Epithelial cell of prostate (primary cell): ENCODE measurements around the gene TBC1D22A.

Experiments
- DNase-seq: peaks from one replicate; pipeline ENCODE4 v3.0.0-alpha.2; 2011; ENCODE audit warnings: low read depth, low spot score
- H3K27ac ChIP-seq: fragments of 450-650 bp; 2 replicates; pipeline ENCODE4 v1.5.1; 2017; ENCODE audit warnings: mild to moderate bottlenecking

Gene TBC1D22A

GRCh38 chr22:47098121-47098520, 335.7 kb downstream of the TBC1D22A start:
- H3K27ac ChIP-seq: no peak overlapping the region
- no peak for DNase-seq

- DNase-seq: no peak
- H3K27ac ChIP-seq: no peak overlapping the region
Observed at GRCh38 chr22:47098554-47098953, 336.1 kb downstream of the TBC1D22A start.

- no peak for DNase-seq
- no peak overlapping the region for H3K27ac ChIP-seq
Observed at GRCh38 chr22:47100019-47100418, 337.6 kb downstream of the TBC1D22A start.

GRCh38 chr22:47100646-47101200, 338.3 kb downstream of the TBC1D22A start:
- H3K27ac ChIP-seq: no peak overlapping the region
- no peak for DNase-seq

GRCh38 chr22:47101321-47101885, 339.0 kb downstream of the TBC1D22A start:
- no peak overlapping the region for H3K27ac ChIP-seq
- DNase-seq: no peak

- DNase-seq: no peak
- H3K27ac ChIP-seq: no peak overlapping the region
Observed at GRCh38 chr22:47102081-47102480, 339.6 kb downstream of the TBC1D22A start.

- H3K27ac ChIP-seq: no peak overlapping the region
- no peak for DNase-seq
Observed at GRCh38 chr22:47102648-47103047, 340.2 kb downstream of the TBC1D22A start.

- no peak for DNase-seq
- H3K27ac ChIP-seq: no peak overlapping the region
Observed at GRCh38 chr22:47105085-47105484, 342.6 kb downstream of the TBC1D22A start.

- H3K27ac ChIP-seq: peak overlapping the region; percentile 40
- DNase-seq: no peak
Observed at GRCh38 chr22:47106806-47107205, 344.4 kb downstream of the TBC1D22A start.

GRCh38 chr22:47107431-47107830, 345.0 kb downstream of the TBC1D22A start:
- DNase-seq: peak; percentile 12
- H3K27ac ChIP-seq: peak overlapping the region; percentile 40

GRCh38 chr22:47110817-47111443, 348.5 kb downstream of the TBC1D22A start:
- DNase-seq: no peak
- H3K27ac ChIP-seq: no peak overlapping the region

GRCh38 chr22:47111626-47112581, 349.5 kb downstream of the TBC1D22A start:
- no peak overlapping the region for H3K27ac ChIP-seq
- no peak for DNase-seq

- no peak overlapping the region for H3K27ac ChIP-seq
- DNase-seq: no peak
Observed at GRCh38 chr22:47112582-47112965, 350.1 kb downstream of the TBC1D22A start.

GRCh38 chr22:47112994-47113852, 350.8 kb downstream of the TBC1D22A start:
- DNase-seq: no peak
- H3K27ac ChIP-seq: no peak overlapping the region

GRCh38 chr22:47113853-47114415, 351.5 kb downstream of the TBC1D22A start:
- H3K27ac ChIP-seq: no peak overlapping the region
- no peak for DNase-seq

GRCh38 chr22:47114813-47115517, 352.5 kb downstream of the TBC1D22A start:
- no peak for DNase-seq
- no peak overlapping the region for H3K27ac ChIP-seq

- H3K27ac ChIP-seq: no peak overlapping the region
- DNase-seq: no peak
Observed at GRCh38 chr22:47115518-47115890, 353.1 kb downstream of the TBC1D22A start.

- H3K27ac ChIP-seq: no peak overlapping the region
- DNase-seq: no peak
Observed at GRCh38 chr22:47115921-47116320, 353.5 kb downstream of the TBC1D22A start.
